ENCODE data around the gene SMAD3.

The SMAD3 gene

DNA sequence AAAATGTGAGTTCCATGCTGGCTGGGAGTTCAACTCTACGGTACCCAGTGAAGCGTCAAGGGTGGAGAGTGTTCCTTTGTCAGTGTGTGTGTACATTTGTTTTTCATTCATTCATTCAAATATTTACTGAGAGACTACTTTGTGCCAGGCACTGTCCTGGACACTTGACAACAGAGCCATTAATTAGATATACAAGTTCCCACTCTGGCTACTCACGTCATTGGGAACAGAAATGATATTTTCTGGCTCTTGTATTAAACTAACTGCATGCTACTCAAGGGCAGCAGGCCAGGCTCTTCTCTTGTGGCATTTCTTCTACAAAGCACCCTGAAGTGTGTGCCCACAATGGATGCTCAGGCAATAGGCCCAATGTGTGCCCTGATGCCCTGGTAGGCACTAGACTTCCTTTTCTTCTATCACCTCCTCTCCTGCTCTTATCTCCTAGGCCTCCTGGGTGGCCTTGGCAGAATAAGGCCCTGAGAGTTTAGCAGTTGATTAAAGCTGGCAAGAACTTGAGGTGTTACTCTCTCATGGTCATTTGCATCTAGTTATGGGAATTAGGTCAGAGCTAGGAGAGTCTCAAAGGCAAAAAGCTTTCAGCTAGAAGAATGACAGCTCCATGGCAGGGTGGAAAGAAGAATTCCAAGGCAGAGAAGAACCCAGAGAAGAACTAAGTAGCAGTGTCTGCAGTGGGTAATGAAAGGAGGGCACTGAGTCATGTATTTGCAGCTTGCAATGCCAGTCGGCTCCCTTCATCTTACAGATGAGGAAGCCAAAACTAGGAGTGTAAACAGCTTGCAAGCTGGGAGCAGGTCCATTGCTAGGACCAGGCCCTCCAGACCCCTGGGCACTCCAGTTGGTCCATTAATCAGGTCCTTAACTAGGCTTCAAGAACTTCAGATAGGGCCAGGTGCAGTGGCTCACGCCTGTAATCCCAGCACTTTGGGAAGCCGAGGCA lies 14.0 kb upstream of the SMAD3 start:
- H3K4me1 ChIP-seq (ENCODE audit: control insufficient read depth, insufficient read depth, low read length), result peaks cover 47% of the 10 kb centered on the region
- H3K9me3 ChIP-seq (ENCODE audit: control insufficient read depth, low read length), result no peaks in the 10 kb centered on the region
- H3K27me3 ChIP-seq (ENCODE audit: control insufficient read depth, insufficient read depth, low read length), result no peaks in the 10 kb centered on the region
- H3K36me3 ChIP-seq (ENCODE audit: control insufficient read depth, insufficient read depth, low read length), result no peaks in the 10 kb centered on the region
- no peak overlapping the region for H3K4me3 ChIP-seq (ENCODE audit: low read length)
- no peak overlapping the region for H3K9ac ChIP-seq (ENCODE audit: low read length)

DNA sequence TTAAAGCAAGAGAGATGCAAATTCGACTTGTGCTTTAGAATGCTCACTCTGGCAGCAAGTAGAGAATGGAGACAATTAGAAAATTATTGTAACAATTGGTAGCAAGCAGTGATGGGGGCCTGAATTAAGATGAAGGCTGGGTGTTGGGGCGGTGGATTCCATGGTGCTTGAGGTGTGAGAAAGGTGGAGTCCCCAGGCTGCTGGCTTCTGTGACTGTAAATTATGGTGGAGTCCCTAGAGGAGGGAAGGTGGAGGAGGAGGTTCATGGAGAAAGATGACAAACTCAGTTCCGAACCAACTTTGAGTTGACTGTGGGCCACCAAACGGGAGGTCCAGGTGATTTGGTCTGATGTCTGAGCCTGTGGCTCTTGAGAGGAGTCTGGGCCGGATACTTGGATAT lies 10.7 kb upstream of the SMAD3 start:
- Histone ChIP-seq H3K27me3 (ENCODE audit: control insufficient read depth, insufficient read depth, low read length) (no peaks in the 10 kb centered on the region), H3K4me3 (ENCODE audit: low read length) (no peak overlapping the region), H3K36me3 (ENCODE audit: control insufficient read depth, insufficient read depth, low read length) (no peaks in the 10 kb centered on the region), H3K9me3 (ENCODE audit: control insufficient read depth, low read length) (no peaks in the 10 kb centered on the region), H3K4me1 (ENCODE audit: control insufficient read depth, insufficient read depth, low read length) (peaks cover 32% of the 10 kb centered on the region), H3K9ac (ENCODE audit: low read length) (no peak overlapping the region)

DNA sequence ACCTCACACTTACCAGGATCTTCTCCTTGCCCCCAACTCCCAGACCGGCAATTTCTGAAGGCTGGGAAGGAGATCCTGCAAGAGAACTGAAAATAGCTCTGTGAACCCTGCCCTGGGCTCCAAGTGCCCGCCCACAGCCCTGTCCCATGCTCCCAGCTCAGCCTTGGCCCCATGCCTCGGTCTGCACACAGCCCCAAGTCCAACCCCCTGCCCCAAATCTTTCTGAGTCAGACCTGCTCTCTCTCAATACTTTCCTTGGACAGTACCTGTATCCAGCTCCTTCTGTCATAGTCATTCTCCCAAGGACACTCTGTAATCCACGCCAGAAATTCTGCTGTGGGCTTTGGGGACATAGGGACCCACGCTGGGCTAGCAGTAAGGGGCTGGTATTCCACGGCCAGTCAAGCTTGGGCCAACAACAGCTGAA lies 6.3 kb upstream of the SMAD3 start:
- Histone ChIP-seq H3K9me3 (ENCODE audit: control insufficient read depth, low read length) (no peaks in the 10 kb centered on the region), H3K9ac (ENCODE audit: low read length) (no peak overlapping the region), H3K36me3 (ENCODE audit: control insufficient read depth, insufficient read depth, low read length) (no peaks in the 10 kb centered on the region), H3K4me3 (ENCODE audit: low read length) (no peak overlapping the region), H3K27me3 (ENCODE audit: control insufficient read depth, insufficient read depth, low read length) (no peaks in the 10 kb centered on the region), H3K4me1 (ENCODE audit: control insufficient read depth, insufficient read depth, low read length) (peaks cover 34% of the 10 kb centered on the region)

DNA sequence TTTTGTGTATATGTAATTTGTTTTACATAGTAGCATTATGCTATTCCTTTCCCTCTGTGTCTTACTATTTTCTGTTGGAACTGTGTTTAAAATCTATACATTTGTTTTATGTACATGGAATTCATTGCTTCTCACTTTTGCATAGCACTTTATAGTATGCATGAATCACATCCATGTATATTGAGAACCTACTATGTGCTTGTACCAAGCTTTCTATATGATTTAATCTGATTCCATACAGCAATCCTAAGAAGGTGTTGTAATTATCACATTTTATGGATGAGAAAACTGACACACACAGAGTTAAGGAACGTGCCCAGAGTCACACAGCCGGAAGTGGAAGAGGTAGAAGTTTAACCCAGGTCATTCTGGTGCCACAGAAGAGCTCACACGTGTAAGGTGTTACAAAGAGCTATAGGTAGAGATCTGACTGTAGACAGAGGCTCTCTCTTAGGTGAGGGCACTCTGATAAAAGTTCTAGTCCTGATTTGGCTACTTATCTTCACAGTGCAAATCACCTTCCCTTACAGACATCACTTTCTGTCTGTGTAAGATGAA lies 3.5 kb upstream of the SMAD3 start:
- Histone ChIP-seq H3K27me3 (ENCODE audit: control insufficient read depth, insufficient read depth, low read length) (no peaks in the 10 kb centered on the region), H3K4me1 (ENCODE audit: control insufficient read depth, insufficient read depth, low read length) (peaks cover 41% of the 10 kb centered on the region)

DNA sequence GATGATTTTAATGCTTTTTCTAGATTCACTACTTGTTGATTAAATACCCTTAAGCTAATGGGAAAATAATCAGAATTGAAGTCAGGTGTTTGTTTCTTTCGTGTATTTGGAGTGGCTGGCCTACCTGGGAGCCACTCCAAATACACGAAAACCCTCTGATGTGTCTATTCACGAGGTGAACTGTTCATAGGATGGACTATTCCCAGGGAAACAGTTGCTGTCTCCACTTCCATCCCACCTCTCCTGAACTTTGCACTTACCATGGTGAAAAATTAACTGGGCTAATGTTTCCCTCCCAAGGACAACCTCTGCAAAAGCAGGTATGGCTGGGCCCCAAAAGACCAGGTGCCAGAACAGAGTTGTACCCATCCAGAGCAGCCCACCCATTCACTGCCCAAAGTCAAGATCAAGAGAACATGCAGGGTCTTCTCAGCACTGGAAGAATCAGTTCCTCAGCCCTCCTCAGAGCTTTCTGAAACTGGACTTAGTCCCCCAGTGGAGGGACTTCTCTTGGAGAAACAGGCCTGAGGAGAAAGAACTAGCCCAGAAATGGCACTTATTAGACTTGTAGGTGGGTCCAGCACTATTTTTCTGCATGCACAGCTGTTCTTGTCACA lies 2.9 kb upstream of the SMAD3 start:
- H3K36me3 ChIP-seq (ENCODE audit: control insufficient read depth, insufficient read depth, low read length), result no peaks in the 10 kb centered on the region
- no peaks in the 10 kb centered on the region for H3K9me3 ChIP-seq (ENCODE audit: control insufficient read depth, low read length)
- H3K4me1 ChIP-seq (ENCODE audit: control insufficient read depth, insufficient read depth, low read length), result peaks cover 41% of the 10 kb centered on the region
- H3K9ac ChIP-seq (ENCODE audit: low read length), result no peak overlapping the region
- H3K4me3 ChIP-seq (ENCODE audit: low read length), result no peak overlapping the region
- H3K27me3 ChIP-seq (ENCODE audit: control insufficient read depth, insufficient read depth, low read length), result no peaks in the 10 kb centered on the region

More for the DNA sequence above, 3.5 kb upstream of the SMAD3 start:
- no peak overlapping the region for H3K4me3 ChIP-seq (ENCODE audit: low read length)
- H3K9ac ChIP-seq (ENCODE audit: low read length), result no peak overlapping the region
- no peaks in the 10 kb centered on the region for H3K36me3 ChIP-seq (ENCODE audit: control insufficient read depth, insufficient read depth, low read length)
- H3K9me3 ChIP-seq (ENCODE audit: control insufficient read depth, low read length), result no peaks in the 10 kb centered on the region

DNA sequence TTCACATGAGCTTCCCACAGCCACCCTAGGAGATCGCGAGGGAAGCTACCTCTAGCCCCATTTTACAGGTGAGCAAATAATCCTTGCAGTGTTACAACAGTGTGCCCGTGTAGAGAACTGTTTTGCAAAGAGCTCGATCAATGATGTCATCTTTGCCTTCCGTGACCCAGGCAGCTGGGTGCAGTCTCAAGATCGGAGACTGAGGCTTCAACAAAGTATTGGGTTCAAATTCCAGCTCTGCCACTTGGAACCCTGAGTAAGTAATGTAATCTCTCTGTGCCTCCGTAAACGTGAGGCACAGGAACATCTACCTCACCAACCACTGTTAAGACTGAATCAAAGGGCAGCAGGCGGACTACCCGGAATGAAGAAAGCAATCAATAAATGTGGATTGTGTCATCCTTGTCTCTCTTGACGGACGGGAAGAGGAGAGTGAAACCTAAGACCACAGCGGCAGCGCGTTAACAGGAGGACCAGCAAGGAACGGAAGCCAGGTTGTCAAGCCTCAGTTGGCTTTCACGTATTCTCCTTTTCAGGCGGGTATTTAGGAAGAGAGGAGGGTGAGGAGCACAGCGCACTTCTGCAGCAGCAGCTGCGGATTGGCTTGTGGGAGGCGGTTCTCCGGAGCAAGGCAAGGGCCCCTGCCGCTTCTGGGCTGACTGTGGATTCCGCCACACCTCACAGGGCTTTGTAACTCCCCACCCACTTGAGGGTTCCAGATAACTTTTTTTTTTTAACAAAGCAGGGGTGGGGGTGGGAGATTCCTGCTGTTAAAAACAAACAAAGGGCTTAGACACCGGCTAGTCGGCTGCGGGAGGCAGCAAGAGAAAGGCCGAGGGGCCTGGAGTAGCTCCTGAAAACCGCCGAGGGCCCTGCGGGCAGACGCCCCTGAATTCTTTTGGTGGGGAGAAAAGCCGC lies 1.5 kb upstream of the SMAD3 start:
- H3K36me3 ChIP-seq (ENCODE audit: control insufficient read depth, insufficient read depth, low read length), result no peaks in the 10 kb centered on the region
- no peaks in the 10 kb centered on the region for H3K27me3 ChIP-seq (ENCODE audit: control insufficient read depth, insufficient read depth, low read length)
- peak overlapping the region; percentile 21 for H3K4me3 ChIP-seq (ENCODE audit: low read length)
- H3K9ac ChIP-seq (ENCODE audit: low read length), result peak overlapping the region; percentile 77
- peaks cover 48% of the 10 kb centered on the region for H3K4me1 ChIP-seq (ENCODE audit: control insufficient read depth, insufficient read depth, low read length)
- H3K9me3 ChIP-seq (ENCODE audit: control insufficient read depth, low read length), result no peaks in the 10 kb centered on the region

DNA sequence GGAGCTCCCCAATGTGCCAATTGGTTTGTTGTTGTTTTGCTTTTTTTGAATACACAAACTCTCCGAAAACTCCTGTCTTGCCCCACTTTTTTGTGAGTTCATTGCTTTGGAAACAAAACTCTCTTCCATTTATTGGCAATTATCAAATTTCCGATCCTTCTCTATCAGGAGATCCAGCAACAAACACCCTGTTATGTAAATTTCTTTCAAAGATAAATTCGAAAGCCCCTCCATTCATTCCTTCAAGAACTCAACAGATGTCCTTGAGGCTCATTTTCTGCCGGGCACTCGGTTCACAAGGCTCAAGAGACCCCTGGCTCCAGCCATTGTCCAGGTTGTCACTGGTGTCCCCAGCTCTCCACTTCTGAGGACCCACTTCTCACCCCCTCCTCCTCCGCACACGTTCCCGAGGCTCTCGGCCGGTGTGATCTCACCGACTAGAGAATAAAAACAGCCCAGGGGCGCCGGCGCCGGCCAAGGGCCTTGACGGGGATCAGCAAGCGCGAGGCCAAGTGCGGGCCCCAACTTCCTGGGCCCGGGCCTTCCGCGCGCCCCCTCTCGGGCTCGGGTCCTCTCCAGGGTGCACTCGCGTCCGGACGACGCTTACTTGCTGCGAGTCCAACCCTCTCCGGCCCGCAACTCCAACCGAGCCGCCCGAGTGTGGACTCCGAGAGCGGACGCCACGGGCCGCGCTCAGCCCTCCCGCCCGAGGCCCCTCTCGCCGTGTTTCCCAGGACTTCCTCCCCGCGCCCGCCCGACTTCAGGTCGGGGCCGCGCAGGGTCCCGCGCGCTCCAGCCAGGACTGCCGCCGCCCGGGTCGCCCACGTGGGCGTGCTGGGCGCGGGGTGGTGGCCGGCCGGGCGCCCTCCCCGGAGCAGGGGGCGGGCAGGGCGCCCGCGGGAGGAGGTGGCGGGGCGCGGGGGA lies 533 bp upstream of the SMAD3 start:
- Histone ChIP-seq H3K4me3 (ENCODE audit: low read length) (peak overlapping the region; percentile 35), H3K4me1 (ENCODE audit: control insufficient read depth, insufficient read depth, low read length) (peaks cover 50% of the 10 kb centered on the region), H3K9ac (ENCODE audit: low read length) (peak overlapping the region; percentile 77), H3K36me3 (ENCODE audit: control insufficient read depth, insufficient read depth, low read length) (no peaks in the 10 kb centered on the region), H3K27me3 (ENCODE audit: control insufficient read depth, insufficient read depth, low read length) (no peaks in the 10 kb centered on the region), H3K9me3 (ENCODE audit: control insufficient read depth, low read length) (no peaks in the 10 kb centered on the region)

DNA sequence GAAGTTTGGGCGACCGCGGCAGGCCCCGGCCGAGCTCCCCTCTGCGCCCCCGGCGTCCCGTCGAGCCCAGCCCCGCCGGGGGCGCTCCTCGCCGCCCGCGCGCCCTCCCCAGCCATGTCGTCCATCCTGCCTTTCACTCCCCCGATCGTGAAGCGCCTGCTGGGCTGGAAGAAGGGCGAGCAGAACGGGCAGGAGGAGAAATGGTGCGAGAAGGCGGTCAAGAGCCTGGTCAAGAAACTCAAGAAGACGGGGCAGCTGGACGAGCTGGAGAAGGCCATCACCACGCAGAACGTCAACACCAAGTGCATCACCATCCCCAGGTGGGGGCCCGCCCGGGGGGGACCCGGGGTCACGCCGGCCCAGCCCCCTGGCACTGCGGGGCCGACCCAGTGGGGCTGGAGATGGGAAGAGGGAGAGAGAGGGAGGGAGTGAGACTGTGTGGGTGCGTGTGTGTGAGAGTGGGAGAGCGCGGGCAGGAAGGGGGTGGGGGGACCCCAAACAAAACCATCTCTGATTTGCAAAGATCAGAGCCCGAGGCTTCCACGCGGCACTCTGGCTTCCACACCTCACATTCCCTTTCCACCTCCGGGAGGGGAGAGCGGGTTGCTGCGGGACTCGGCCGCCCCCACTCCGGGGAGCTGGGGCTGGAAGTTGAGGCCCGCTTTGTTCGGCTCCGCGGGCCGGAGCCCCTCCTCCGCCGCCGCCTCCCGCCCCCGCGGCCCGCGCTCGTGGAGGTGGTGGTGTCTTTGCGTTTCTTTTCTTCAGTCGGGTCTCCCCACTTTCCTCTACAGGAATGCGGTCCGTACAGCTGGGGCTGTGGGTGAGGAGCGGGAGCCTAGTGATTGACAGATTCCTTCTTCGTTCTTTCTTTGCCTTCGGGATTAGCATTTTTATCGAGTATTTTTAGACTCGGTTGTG lies 898 bp downstream of the SMAD3 start:
- Histone ChIP-seq H3K4me1 (ENCODE audit: control insufficient read depth, insufficient read depth, low read length) (peaks cover 57% of the 10 kb centered on the region), H3K36me3 (ENCODE audit: control insufficient read depth, insufficient read depth, low read length) (no peaks in the 10 kb centered on the region), H3K9me3 (ENCODE audit: control insufficient read depth, low read length) (no peaks in the 10 kb centered on the region), H3K4me3 (ENCODE audit: low read length) (peak overlapping the region; percentile 88), H3K9ac (ENCODE audit: low read length) (peak overlapping the region; percentile 93), H3K27me3 (ENCODE audit: control insufficient read depth, insufficient read depth, low read length) (no peaks in the 10 kb centered on the region)

DNA sequence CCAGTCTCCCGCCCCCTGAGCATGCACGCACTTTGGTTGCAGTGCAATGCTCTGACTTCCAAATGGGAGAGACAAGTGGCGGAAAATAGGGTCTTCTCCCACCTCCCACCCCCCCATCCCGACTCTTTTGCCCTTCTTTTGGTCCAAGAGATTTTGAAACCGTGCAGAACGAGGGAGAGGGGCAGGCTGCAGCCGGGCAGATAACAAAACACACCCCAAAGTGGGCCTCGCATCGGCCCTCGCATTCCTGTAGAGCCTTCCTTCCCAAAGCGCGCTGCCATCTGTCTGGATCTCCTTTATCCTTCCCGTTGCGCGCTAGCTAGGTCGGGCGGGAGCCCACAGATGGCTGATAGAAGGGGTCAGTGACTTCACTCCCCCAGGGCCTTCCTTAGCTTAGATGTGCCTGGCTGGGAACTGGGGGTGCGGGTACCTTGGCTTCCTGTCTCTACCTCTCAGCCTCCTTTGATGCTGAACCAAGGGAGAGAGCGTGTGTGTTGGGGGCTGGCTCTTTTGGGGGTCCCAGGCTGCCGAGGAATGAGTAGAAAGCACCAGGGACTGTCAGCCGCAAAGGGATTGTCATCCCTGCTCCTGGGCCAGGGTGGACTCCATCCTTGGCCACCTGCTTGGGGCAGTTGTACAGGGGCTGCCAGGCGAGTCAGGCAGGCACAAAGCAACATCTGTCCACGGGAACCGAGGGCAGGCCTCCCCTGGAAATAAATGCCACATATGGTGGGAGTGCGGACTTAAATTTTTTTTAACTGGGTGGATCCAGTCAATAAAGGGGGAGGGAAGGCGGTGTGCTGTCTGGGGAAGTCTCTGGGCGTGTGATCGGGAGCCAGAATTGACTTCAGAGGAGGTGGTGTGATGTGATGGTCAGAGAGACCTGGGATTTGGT lies 1.8 kb downstream of the SMAD3 start:
- no peaks in the 10 kb centered on the region for H3K27me3 ChIP-seq (ENCODE audit: control insufficient read depth, insufficient read depth, low read length)
- H3K9me3 ChIP-seq (ENCODE audit: control insufficient read depth, low read length), result no peaks in the 10 kb centered on the region
- H3K36me3 ChIP-seq (ENCODE audit: control insufficient read depth, insufficient read depth, low read length), result no peaks in the 10 kb centered on the region
- peaks cover 56% of the 10 kb centered on the region for H3K4me1 ChIP-seq (ENCODE audit: control insufficient read depth, insufficient read depth, low read length)
- H3K9ac ChIP-seq (ENCODE audit: low read length), result peak overlapping the region; percentile 93
- H3K4me3 ChIP-seq (ENCODE audit: low read length), result peak overlapping the region; percentile 88

All from mucosa of stomach (tissue), 1 donor.